ENCODE results near the gene CTAG1B. TPM values are rescaled to one million over a fixed set of nuclear protein-coding genes. Genes with fewer than 3 reads are reported as not detected.
"Not testable (repeated sequence)": the region's sequence is repeated elsewhere in the genome, so short reads cannot be mapped to it uniquely, and the experiment has no call there.

Gene CTAG1B
- total RNA-seq (2014; rRNA removed; shearing (Covaris generic)), result not detected in 2 replicates

DNA sequence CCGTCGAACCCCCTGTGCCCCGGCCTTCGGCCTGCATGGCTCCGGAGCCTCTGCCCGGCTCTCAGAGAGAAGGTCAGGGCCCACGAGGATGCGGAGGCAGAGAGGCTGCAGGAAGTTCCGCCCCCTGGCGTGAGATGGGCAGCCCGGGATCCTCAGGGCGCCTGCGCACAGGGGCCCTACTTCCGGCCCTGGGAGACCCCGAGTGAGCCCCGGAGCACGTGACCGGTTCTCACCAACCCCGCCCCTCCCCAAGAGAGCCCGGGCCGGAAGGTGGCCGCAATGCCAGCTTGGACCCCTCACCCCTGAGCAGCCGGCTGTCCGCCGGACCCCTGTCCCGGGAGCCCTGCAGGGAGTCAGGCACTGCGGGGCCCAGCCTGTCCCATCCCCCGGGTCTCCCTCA, at the start of gene CTAG1B:
CTAG1B (minus strand) TSS at position 101 of the 400 bp plus-strand sequence; CDS start at position 37, 64 bp downstream.
- DNase-seq (ENCODE audit: low spot score), result not testable (repeated sequence)

DNA sequence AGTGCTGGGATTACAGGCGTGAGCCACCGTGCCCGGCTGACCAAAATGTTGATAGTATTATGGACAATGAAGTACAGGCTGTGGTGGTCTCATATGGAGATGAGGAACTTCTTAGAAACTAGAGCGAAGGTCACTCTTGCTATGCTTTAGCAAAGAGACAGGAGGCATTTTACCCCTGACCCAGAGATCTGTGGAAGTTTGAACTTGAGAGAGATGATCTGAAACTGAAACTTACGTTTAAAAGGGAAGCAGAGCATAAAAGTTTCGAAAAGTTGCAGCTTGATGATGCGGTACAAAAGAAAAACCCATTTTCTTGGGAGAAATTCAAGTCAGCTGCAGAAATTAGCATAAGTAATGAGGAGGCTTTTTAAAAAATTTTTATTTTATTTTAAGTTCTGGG, 42.8 kb upstream of the CTAG1B start:
- no peak for DNase-seq (ENCODE audit: low spot score)

DNA sequence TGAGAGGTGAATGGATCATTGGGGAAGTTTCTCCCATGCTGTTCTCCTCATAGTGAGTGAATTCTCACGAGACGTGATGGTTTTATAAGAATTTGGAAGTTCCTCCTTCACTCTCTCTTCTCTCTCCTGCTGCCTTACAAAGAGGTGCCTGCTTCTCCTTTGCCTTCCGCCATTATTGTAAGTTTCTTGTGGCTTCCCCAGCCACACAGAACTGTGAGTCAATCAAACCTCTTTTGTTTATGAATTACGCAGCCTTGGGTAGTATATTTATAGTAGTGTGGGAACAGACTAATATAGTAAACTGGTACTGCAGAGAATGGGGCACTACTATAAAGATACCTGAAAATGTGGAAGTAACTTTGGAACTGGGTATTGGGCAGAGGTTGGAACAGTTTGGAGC, 42.1 kb upstream of the CTAG1B start:
- no peak for DNase-seq (ENCODE audit: low spot score)

- no peak for DNase-seq (ENCODE audit: low spot score)
Observed at GRCh38 chrX:154660541-154660940, 41.5 kb upstream of the CTAG1B start.

- no peak for DNase-seq (ENCODE audit: low spot score)
Observed at GRCh38 chrX:154658957-154659356, 39.9 kb upstream of the CTAG1B start.

DNA sequence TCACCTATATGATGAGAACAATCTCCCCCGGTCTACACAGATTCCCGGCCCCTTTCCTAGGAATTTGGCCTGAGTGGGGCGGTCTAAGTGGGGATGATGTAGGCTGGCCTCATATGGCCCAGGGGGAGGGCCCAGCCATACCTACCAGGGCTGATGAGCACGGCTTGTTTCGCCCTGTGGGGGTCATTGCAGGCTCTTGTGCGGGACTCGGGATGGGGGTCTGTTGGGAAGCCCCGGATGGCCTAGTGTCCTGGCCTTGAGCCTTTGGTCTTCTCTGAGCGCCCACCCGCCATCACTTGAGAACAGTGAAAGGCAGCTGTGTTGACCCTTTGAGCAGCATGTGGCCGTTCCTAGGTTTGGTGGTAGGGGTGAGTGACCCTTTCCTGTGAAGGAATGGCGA, 39.1 kb upstream of the CTAG1B start:
- DNase-seq (ENCODE audit: low spot score), result no peak

GRCh38 chrX:154657226-154657805, 38.2 kb upstream of the CTAG1B start:
- no peak for DNase-seq (ENCODE audit: low spot score)

DNA sequence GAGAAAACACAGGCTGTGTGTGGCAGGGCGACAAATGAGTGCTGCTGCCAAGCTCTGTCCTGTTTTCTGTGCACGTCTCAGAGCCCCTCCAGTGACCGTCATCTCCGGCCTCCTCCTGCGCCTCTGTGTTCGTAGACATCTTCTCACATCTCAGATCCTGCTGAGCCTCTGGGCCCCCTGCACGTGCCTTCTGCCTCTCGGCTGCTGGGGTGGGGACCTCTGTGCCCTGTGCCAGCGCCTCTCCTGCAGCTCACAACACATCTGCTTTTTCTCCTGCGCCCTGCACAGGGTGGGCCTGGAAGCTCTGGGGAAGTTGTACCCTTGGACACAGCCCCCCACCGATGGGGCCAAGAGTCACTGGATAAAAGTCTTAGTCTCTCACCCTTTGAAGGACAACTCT, 36.7 kb upstream of the CTAG1B start:
- no peak for DNase-seq (ENCODE audit: low spot score)

DNA sequence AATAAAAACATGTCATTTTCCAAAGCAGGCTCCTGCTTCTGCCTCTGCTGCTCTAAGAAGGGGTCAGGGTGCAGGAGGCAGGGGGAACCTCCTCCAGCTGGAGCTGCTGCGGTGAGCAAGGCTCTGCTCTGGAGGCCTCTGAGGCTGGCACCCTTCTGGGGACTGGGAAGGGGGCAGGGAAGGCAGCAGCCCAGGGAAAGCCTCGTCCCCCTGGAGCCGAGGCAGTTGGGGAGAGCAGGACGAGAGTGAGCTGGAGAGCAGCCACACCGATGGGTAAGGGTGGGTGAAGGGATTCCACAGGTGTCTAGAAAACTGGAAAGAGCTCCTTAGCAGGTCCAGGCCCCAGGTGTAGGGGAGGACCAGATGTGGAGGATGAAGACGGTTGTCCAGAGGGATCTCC, 36.3 kb upstream of the CTAG1B start:
- no peak for DNase-seq (ENCODE audit: low spot score)

GRCh38 chrX:154654925-154655324, 35.8 kb upstream of the CTAG1B start:
- DNase-seq (ENCODE audit: low spot score), result no peak

DNA sequence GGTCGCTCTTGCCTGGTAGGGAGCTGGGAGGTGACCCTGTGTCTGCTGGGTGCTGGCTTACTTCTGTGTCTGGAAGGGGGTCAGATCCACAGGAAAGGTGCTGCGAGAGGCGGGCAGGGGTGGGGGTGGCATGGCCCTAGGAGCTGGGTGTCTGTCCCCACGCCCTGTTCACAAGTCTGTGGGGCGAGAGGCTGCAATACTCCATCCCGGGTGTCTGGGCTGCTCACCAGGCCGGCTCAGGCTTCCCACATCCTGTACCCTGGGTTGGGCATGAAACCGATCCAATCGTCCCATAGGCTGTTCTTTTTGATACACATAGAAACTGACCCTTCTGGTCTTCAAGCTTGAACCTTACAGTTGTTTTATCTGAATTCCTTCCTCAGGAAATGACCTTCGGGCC, 35.3 kb upstream of the CTAG1B start:
- DNase-seq (ENCODE audit: low spot score), result no peak

- not testable (repeated sequence) for DNase-seq (ENCODE audit: low spot score)
Observed at GRCh38 chrX:154653413-154653812, 34.3 kb upstream of the CTAG1B start, which contains the start of gene CTAG2. Gene CTAG2, minus strand, starts transcription at chrX:154653579. Its CDS starts 64 bp downstream, at chrX:154653515.

DNA sequence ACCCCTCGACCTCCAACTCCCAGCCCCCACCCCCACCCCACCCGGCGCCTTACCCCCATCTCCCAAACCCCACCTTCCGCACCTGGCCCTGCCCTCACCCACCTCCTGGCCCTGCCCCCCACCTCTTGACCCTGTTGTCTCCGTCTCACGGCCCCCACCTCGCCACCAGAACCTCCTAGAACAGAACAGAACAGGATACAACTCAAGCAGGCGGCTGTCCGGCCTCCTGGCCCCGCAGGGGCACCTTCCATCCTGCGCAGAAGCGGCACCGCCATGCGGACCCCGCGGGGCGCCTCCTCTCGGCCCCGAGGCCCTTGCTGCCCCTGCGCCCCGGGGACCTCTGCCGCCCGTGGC, 33.9 kb upstream of the CTAG1B start:
- no peak for DNase-seq (ENCODE audit: low spot score)

GRCh38 chrX:154652311-154653047, 33.4 kb upstream of the CTAG1B start:
- no peak for DNase-seq (ENCODE audit: low spot score)

DNA sequence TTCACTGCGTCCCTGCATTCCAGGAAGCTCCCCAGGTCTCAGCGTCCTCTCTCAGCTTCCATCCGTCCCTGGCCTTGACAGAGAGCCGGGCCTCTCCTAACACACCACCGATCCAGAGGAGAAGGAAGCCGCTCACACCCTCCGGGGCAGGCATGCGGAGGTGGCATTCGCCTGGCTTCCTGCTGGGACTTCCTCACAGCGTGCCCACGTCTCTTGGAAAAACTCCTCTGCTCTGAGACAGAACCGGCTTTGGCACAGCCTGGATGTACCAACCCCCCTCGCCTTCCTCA, 31.1 kb upstream of the CTAG1B start:
- no peak for DNase-seq (ENCODE audit: low spot score)

DNA sequence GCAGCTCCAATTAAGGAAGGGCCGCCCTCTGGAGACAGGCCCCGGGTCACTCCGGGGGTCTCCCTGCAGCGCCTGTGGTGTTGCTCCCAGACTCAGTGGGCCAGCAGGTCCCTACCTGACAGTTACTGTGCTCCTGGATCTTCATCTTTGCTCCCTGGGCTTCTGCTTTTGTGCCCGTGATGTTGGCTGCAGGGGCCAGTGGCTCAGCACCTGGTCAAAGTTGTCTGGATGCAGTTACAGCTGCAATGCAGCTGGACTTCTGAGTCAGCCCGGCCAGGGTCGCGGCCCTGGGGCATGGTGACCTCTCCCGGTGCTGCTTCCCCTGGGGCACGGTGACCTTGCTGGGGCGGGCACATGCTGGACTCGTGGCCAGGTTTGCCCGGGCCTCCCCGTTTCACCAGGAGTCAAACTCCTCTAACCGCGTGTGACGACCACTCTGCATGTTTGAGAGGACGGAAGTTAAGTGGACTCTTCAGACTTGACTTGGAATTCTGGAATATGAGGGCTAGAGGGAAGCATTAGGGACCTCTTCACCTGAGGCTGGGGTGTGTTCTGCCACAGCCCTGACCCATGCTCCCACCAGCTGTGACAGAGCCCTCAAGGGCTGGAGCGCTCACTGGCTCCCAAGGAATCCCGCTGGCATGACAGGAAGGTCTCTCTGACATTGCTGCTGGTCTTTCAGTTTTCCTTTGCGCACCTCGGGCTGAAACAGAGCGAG, 30.6 kb upstream of the CTAG1B start:
- no peak for DNase-seq (ENCODE audit: low spot score)

DNA sequence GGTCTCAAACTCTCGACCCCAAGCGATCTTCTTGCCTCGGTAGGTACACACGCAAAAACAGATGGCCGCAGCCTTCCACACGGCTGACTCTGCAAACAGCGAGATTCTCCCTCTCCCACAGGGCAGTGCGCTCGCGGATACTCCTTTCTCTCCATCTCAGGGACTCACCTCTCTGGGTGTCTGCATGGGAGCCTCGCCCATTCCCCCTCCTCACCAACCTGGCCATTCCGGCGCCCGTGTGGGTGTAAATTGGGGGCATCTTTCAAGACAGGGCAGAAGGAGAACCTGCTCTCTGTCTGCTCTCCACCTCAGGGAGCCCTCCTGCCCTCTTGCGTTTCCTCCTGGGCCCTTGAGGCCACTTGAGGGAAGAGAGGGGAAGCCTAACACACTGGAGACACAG, 29.8 kb upstream of the CTAG1B start:
- no peak for DNase-seq (ENCODE audit: low spot score)

- DNase-seq (ENCODE audit: low spot score), result not testable (repeated sequence)
Observed at GRCh38 chrX:154645745-154646378, 26.8 kb upstream of the CTAG1B start.

DNA sequence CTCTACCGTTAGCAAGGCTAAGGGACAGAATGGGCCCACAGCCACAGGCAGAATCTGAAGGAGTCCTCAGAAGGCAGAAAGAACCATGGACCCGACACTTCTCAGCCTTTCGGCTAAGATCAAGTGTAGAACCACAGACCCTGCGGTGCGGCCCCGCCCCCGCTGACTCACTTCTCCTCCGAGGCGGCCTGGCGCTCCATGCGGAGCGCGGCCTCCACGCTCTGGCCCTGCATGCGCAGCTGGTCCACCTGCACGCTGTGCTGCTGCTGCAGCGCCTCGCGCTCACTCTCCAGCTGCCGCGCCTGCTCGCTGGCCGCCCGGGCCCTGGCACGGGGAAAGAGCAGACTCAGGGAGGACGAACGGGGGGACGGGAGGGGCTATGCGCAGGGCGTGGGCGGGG, 24.6 kb upstream of the CTAG1B start:
- not testable (repeated sequence) for DNase-seq (ENCODE audit: low spot score)

DNA sequence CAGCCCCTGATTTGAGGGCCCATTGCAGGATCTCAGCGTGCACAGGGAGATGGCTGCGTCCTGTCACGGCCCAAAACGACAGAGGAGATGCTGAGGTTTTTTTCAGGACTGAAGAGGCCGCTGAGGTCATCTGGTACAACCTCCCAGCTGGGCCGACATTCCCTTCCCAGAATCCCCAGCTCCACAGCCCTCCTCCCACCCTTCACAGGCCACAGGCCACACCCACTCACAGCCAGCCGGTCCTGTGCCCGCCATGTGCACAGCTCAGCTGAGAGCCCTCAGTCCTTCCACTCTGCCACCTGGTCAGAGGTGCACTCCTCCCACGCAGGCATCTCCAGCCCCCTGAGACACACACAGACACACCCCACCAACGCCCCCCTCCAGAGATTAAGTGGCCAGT, 22.7 kb upstream of the CTAG1B start:
- not testable (repeated sequence) for DNase-seq (ENCODE audit: low spot score)

- DNase-seq (ENCODE audit: low spot score), result not testable (repeated sequence)
Observed at GRCh38 chrX:154633661-154634060, 14.6 kb upstream of the CTAG1B start.

GRCh38 chrX:154630949-154631348, 11.9 kb upstream of the CTAG1B start:
- not testable (repeated sequence) for DNase-seq (ENCODE audit: low spot score)

All from HT-29 (cell line).